Measurements from ENCODE around the gene ARL16. TPM values are rescaled to one million over a fixed set of nuclear protein-coding genes. Genes with fewer than 3 reads are reported as not detected.

Gene ARL16
- total RNA-seq, 2 donors from 2014 or later, result 24.6 to 25.0 TPM

DNA sequence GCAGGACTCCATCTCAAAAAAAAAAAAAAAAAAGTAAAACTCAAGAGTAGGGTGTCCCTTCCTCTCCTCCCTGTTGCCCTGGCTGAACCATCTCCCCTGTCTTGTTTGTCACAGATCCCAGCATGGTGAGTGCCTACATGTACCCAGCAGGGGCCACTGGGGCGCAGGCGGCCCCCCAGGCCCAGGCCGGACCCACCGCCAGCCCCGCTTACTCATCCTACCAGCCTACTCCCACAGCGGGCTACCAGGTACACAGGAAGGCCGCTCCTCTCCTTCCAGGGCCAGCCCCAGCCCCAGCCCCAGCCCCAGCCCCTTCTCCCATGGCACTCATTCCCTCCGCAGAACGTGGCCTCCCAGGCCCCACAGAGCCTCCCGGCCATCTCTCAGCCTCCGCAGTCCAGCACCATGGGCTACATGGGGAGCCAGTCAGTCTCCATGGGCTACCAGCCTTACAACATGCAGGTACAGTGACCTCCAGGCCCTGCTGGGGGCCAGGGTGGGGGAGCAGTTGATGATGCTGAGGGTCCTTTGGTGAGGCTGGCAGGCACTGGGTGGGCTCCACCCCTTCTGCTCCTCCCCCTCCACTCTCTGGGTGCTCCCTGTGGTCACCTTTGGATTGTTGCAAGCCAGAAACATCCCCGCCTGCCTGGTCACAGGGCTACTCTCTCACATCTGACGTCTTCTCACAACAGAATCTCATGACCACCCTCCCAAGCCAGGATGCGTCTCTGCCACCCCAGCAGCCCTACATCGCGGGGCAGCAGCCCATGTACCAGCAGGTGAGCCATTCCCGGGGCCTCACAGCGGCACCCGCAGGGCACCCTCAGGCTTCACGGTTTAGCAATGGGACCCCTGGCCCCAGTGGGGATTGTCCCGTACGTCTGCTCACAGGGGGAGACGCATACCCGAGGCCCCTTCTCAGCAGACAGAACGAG lies 17.0 kb upstream of the ARL16 start:
- H3K9me3 ChIP-seq, result no peaks in the 10 kb centered on the region
- TF ChIP-seq, protein P1, sequence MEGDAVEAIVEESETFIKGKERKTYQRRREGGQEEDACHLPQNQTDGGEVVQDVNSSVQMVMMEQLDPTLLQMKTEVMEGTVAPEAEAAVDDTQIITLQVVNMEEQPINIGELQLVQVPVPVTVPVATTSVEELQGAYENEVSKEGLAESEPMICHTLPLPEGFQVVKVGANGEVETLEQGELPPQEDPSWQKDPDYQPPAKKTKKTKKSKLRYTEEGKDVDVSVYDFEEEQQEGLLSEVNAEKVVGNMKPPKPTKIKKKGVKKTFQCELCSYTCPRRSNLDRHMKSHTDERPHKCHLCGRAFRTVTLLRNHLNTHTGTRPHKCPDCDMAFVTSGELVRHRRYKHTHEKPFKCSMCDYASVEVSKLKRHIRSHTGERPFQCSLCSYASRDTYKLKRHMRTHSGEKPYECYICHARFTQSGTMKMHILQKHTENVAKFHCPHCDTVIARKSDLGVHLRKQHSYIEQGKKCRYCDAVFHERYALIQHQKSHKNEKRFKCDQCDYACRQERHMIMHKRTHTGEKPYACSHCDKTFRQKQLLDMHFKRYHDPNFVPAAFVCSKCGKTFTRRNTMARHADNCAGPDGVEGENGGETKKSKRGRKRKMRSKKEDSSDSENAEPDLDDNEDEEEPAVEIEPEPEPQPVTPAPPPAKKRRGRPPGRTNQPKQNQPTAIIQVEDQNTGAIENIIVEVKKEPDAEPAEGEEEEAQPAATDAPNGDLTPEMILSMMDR (IDR thresholded peaks at IDR 0.05), result no peak
- H3K27me3 ChIP-seq, result no peaks in the 10 kb centered on the region
- no peaks in the 10 kb centered on the region for H3K36me3 ChIP-seq
- H3K4me1 ChIP-seq, result peaks cover 20% of the 10 kb centered on the region
- H3K9ac ChIP-seq (ENCODE audit: low read depth in 2 of 2, low read length in 2 of 2), result peak overlapping the region in 1 of 2 donors; percentile 96
- no peak overlapping the region for H3K27ac ChIP-seq
- intact Hi-C loops (cut with DNase I), result no loop called here
- DNase-seq, result no peak
- no peak overlapping the region for H3K4me3 ChIP-seq

DNA sequence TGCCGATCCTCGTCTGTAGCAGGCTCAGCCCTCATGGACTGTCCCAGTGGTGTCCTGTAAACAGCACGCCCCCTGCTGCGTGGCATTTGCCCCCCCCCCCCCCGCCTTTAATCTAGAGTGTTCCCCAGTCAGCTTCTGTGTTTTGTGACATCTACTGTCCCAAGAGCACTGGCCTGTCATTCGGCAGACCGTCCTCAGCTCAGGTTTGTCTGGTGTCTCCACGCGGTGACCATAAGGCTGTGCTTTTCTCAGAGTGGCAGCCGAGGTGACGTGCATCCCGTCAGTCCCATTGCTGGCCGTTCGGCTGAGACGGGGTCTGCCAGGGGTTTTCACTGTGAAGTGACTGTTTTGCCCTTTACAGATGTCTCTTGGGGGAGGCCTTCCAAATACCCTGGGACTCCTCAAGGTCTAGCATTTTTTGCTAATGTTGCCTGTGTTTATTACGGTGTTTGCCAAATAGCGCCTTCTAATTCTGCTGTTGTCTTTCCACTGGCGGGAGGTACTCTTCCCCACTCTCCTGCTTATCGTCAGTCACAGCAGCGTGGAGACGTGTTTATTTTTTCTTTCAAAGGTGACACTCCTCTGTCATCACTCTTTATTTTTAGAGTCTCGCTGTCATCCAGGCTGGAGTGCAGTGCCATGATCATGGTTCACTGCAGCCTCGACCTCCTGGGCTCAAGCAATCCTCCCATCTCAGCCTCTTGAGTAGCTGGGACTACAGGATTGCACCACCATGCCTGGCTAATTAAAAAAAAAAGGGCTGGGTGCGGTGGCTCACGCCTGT lies 13.9 kb upstream of the ARL16 start:
- intact Hi-C loops (cut with DNase I), result no loop called here
- no peak overlapping the region for H3K4me3 ChIP-seq
- H3K4me1 ChIP-seq, result peaks cover 11% of the 10 kb centered on the region
- TF ChIP-seq, protein P1 (IDR thresholded peaks at IDR 0.05), result no peak
- H3K36me3 ChIP-seq, result peaks cover 6% of the 10 kb centered on the region
- H3K9ac ChIP-seq (ENCODE audit: low read depth in 2 of 2, low read length in 2 of 2), result no peak overlapping the region
- no peaks in the 10 kb centered on the region for H3K9me3 ChIP-seq
- H3K27ac ChIP-seq, result no peak overlapping the region
- no peak for DNase-seq
- no peaks in the 10 kb centered on the region for H3K27me3 ChIP-seq

GRCh38 chr17:81696218-81696941 lies 12.8 kb upstream of the ARL16 start:
- H3K27ac ChIP-seq, result no peak overlapping the region
- no peak overlapping the region for H3K4me3 ChIP-seq
- no peak for DNase-seq
- peaks cover 6% of the 10 kb centered on the region for H3K36me3 ChIP-seq
- intact Hi-C loops (cut with DNase I), result no loop called here
- H3K4me1 ChIP-seq, result peaks cover 3% of the 10 kb centered on the region
- TF ChIP-seq, protein P1 (IDR thresholded peaks at IDR 0.05), result no peak
- no peak overlapping the region for H3K9ac ChIP-seq (ENCODE audit: low read depth in 2 of 2, low read length in 2 of 2)
- no peaks in the 10 kb centered on the region for H3K9me3 ChIP-seq
- H3K27me3 ChIP-seq, result no peaks in the 10 kb centered on the region

GRCh38 chr17:81695801-81696200 lies 12.2 kb upstream of the ARL16 start:
- H3K27me3 ChIP-seq, result no peaks in the 10 kb centered on the region
- TF ChIP-seq, protein P1 (IDR thresholded peaks at IDR 0.05), result no peak
- no peak overlapping the region for H3K9ac ChIP-seq (ENCODE audit: low read depth in 2 of 2, low read length in 2 of 2)
- DNase-seq, result no peak
- no peak overlapping the region for H3K27ac ChIP-seq
- no peaks in the 10 kb centered on the region for H3K9me3 ChIP-seq
- H3K36me3 ChIP-seq, result peaks cover 6% of the 10 kb centered on the region
- no peaks in the 10 kb centered on the region for H3K4me1 ChIP-seq
- intact Hi-C loops (cut with DNase I), result no loop called here
- H3K4me3 ChIP-seq, result no peak overlapping the region

GRCh38 chr17:81695211-81695610 lies 11.6 kb upstream of the ARL16 start:
- TF ChIP-seq, protein P1 (IDR thresholded peaks at IDR 0.05), result no peak
- no peaks in the 10 kb centered on the region for H3K4me1 ChIP-seq
- H3K27me3 ChIP-seq, result no peaks in the 10 kb centered on the region
- no peak for DNase-seq
- no peak overlapping the region for H3K27ac ChIP-seq
- no peaks in the 10 kb centered on the region for H3K9me3 ChIP-seq
- no peak overlapping the region for H3K9ac ChIP-seq (ENCODE audit: low read depth in 2 of 2, low read length in 2 of 2)
- intact Hi-C loops (cut with DNase I), result no loop called here
- H3K36me3 ChIP-seq, result peaks cover 6% of the 10 kb centered on the region
- H3K4me3 ChIP-seq, result no peak overlapping the region
